Measurements from ENCODE around the gene LRP11.

- TF ChIP-seq, protein P1, sequence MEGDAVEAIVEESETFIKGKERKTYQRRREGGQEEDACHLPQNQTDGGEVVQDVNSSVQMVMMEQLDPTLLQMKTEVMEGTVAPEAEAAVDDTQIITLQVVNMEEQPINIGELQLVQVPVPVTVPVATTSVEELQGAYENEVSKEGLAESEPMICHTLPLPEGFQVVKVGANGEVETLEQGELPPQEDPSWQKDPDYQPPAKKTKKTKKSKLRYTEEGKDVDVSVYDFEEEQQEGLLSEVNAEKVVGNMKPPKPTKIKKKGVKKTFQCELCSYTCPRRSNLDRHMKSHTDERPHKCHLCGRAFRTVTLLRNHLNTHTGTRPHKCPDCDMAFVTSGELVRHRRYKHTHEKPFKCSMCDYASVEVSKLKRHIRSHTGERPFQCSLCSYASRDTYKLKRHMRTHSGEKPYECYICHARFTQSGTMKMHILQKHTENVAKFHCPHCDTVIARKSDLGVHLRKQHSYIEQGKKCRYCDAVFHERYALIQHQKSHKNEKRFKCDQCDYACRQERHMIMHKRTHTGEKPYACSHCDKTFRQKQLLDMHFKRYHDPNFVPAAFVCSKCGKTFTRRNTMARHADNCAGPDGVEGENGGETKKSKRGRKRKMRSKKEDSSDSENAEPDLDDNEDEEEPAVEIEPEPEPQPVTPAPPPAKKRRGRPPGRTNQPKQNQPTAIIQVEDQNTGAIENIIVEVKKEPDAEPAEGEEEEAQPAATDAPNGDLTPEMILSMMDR (IDR thresholded peaks at IDR 0.05; ENCODE audit: low read length): no peak
- TF ChIP-seq EZH2 (optimal IDR thresholded peaks at IDR 0.05; ENCODE audit: low read depth, low read length) (no peak), EZH2phosphoT487 (IDR thresholded peaks at IDR 0.05; ENCODE audit: low read length) (no peak)
These were observed 40.7 kb upstream of the LRP11 start for GRCh38 chr6:149904661-149905370.

Data from MM.1S (cell line).